GM06990 (cell line): ENCODE data around the gene ZNF488.

Source experiments
- DNase-seq: peaks from one replicate; pipeline ENCODE4 v3.0.0-alpha.2; 2011; ENCODE audit not compliant: insufficient read length; ENCODE audit errors: extremely low read depth
- H3K27me3 ChIP-seq: replicated peaks from 2 replicates; pipeline ENCODE4 v1.6.0; 2011; ENCODE audit warnings: low read length; ENCODE audit not compliant: control insufficient read depth, insufficient read depth
- H3K36me3 ChIP-seq: 2 replicates; pipeline ENCODE4 v1.5.1; 2011; ENCODE audit warnings: low read length; ENCODE audit not compliant: control insufficient read depth, insufficient read depth
- H3K4me3 ChIP-seq: replicated peaks from 2 replicates; pipeline ENCODE4 v1.5.1; 2011; ENCODE audit warnings: low read depth, mild to moderate bottlenecking, control low read depth, low read length
- CTCF ChIP-seq: IDR thresholded peaks from 2 replicates; pipeline ENCODE4 v1.5.1; 2011; ENCODE audit warnings: low read length, control low read depth, mild to moderate bottlenecking, inconsistent platforms; ENCODE audit not compliant: insufficient read depth, poor library complexity, severe bottlenecking

ZNF488 gene

GRCh38 chr10:47368431-47369180, 15.5 kb downstream of the ZNF488 start:
- no peak overlapping the region for H3K4me3 ChIP-seq
- peaks cover 1% of the 10 kb centered on the region; the same call in 1 of the 2 replicates for H3K27me3 ChIP-seq
- TF ChIP-seq CTCF, result no peak
- no peaks in the 10 kb centered on the region for H3K36me3 ChIP-seq
- no peak for DNase-seq

GRCh38 chr10:47367646-47368045, 16.4 kb downstream of the ZNF488 start:
- peaks cover 1% of the 10 kb centered on the region; the same call in 1 of the 2 replicates for H3K27me3 ChIP-seq
- DNase-seq, result no peak
- H3K36me3 ChIP-seq, result no peaks in the 10 kb centered on the region
- no peak for TF ChIP-seq CTCF
- no peak overlapping the region for H3K4me3 ChIP-seq

- no peak overlapping the region for H3K4me3 ChIP-seq
- no peak for TF ChIP-seq CTCF
- no peaks in the 10 kb centered on the region for H3K36me3 ChIP-seq
- no peak for DNase-seq
- H3K27me3 ChIP-seq, result peaks cover 1% of the 10 kb centered on the region; the same call in 1 of the 2 replicates
Measured at GRCh38 chr10:47366731-47367460, 17.2 kb downstream of the ZNF488 start.

- no peak for DNase-seq
- TF ChIP-seq CTCF, result no peak
- Histone ChIP-seq H3K4me3 (no peak overlapping the region), H3K36me3 (no peaks in the 10 kb centered on the region), H3K27me3 (peaks cover 1% of the 10 kb centered on the region; the same call in 1 of the 2 replicates)
Measured at GRCh38 chr10:47366181-47366631, 17.9 kb downstream of the ZNF488 start.

- DNase-seq, result no peak
- no peaks in the 10 kb centered on the region for H3K36me3 ChIP-seq
- TF ChIP-seq CTCF, result no peak
- H3K27me3 ChIP-seq, result peaks cover 1% of the 10 kb centered on the region; the same call in 1 of the 2 replicates
- H3K4me3 ChIP-seq, result no peak overlapping the region
Measured at GRCh38 chr10:47365431-47366180, 18.5 kb downstream of the ZNF488 start.
